Kidney (tissue), 14 donors: Measurements from ENCODE around the gene SDHAF1. TPM values are rescaled to one million over a fixed set of nuclear protein-coding genes. Genes with fewer than 3 reads are reported as not detected.

Experiments
- DNase-seq, 5 donors: peaks; one replicate each; pipeline ENCODE4 v3.0.0-alpha.2; 2013 to 2020
- FAIRE-seq: peaks from 2 replicates; lab custom pipeline; 2012; peaks lifted over from hg19 to GRCh38; lab: Jason Lieb, UNC
- H3K27ac ChIP-seq, 2 donors: one replicate each; pipeline ENCODE4 v1.7.0; 2013; ENCODE audit warnings: low read depth in 2 of 2, low read length in 2 of 2, inconsistent platforms in 1 of 2
- H3K27me3 ChIP-seq: one replicate; pipeline ENCODE4 v1.7.1; 2013; ENCODE audit warnings: low read length, inconsistent platforms; ENCODE audit not compliant: control insufficient read depth, insufficient read depth
- H3K36me3 ChIP-seq, 3 donors: one replicate each; pipeline versions ENCODE4 v1.7.0 to v1.7.1; 2013; ENCODE audit warnings: low read length in 3 of 3, control low read depth in 1 of 3, inconsistent platforms in 1 of 3; ENCODE audit not compliant: insufficient read depth in 3 of 3, control insufficient read depth in 2 of 3
- H3K4me1 ChIP-seq, 3 donors: one replicate each; pipeline versions ENCODE4 v1.7.0 to v1.7.1; 2013; ENCODE audit warnings: low read length in 3 of 3, inconsistent platforms in 1 of 3, low read depth in 1 of 3; ENCODE audit not compliant: control insufficient read depth in 2 of 3, insufficient read depth in 2 of 3
- H3K4me3 ChIP-seq, 3 donors: one replicate each; pipeline versions ENCODE4 v1.7.0 to v1.8.1; 2013; ENCODE audit warnings: low read length in 3 of 3, control low read depth in 1 of 3, inconsistent platforms in 1 of 3
- H3K9ac ChIP-seq, 3 donors: one replicate each; pipeline versions ENCODE4 v1.7.0 to v1.7.1; 2013; ENCODE audit warnings: low read length in 3 of 3, control low read depth in 1 of 3, inconsistent platforms in 1 of 3
- H3K9me3 ChIP-seq, 3 donors: one replicate each; pipeline versions ENCODE4 v1.7.0 to v1.7.1; 2013; ENCODE audit warnings: low read length in 3 of 3, control low read depth in 1 of 3, inconsistent platforms in 1 of 3; ENCODE audit not compliant: control insufficient read depth in 2 of 3, insufficient read depth in 1 of 3
- CTCF ChIP-seq: IDR thresholded peaks from 3 replicates; pipeline ENCODE4 v1.5.1; 2012; ENCODE audit warnings: mild to moderate bottlenecking, moderate library complexity, borderline replicate concordance; ENCODE audit not compliant: insufficient read depth; ENCODE audit errors: extremely low read depth
- intact Hi-C: fragments of 100-400 bp; cut with DNase I; formaldehyde crosslinking; loops from one replicate; pipeline ENCODE4 v1.11.1; 2022
- polyA plus RNA-seq: library from polyadenylated mRNA; stranded (reverse); fragments of 350-450 nt; fragmentation: Illumina TruSeq; extraction: RNeasy Lipid Tissue Mini Kit (QIAGEN cat#74804); gene quantifications from one replicate; pipeline ENCODE4 v1.2.3, GENCODE V29; 2014; ENCODE audit warnings: low read depth, low replicate concordance; ENCODE audit not compliant: insufficient read depth
- total RNA-seq: library from RNA; stranded (reverse); fragmentation: NEBNext Ultra II Directional; extraction: Animal tissue kit (Norgen Biotek cat#: 25700); gene quantifications from one replicate; pipeline ENCODE4 v1.2.1, GENCODE V29; 2021
- donor health status: control.
- donor health status: control.
- donor health status: control.
- donor health status: control.
- donor health status: control.
- donor health status: DM: yes; HTN: yes; CAD: no.
- donor health status: Normal renal cell carcinoma (clear cell type).

The SDHAF1 gene
- total and polyA plus RNA-seq, 2 donors from 2014 or later, result 15.0 to 34.3 TPM

- TF ChIP-seq CTCF, result peak; percentile 13
- Histone ChIP-seq H3K9ac (no peak overlapping the region), H3K4me1 (no peaks in the 10 kb centered on the region), H3K27ac (no peak overlapping the region), H3K27me3 (peaks cover 6% of the 10 kb centered on the region), H3K36me3 (no peaks in the 10 kb centered on the region), H3K4me3 (no peak overlapping the region), H3K9me3 (no peaks in the 10 kb centered on the region)
- DNase-seq (peak in 1 of 5 donors; percentile 85), FAIRE-seq (no peak)
- intact Hi-C loops, result no loop called here
These were observed 35.7 kb upstream of the SDHAF1 start for GRCh38 chr19:35959040-35959967.

- no peak overlapping the region for H3K4me3 ChIP-seq
These were observed 35.0 kb upstream of the SDHAF1 start for GRCh38 chr19:35959968-35960320.

GRCh38 chr19:35960432-35960972 is 34.5 kb upstream of the SDHAF1 start:
- no peak overlapping the region for H3K9ac ChIP-seq
- TF ChIP-seq CTCF, result no peak
- H3K4me3 ChIP-seq, result no peak overlapping the region
- H3K4me1 ChIP-seq, result no peaks in the 10 kb centered on the region
- peaks cover 6% of the 10 kb centered on the region for H3K27me3 ChIP-seq
- no peaks in the 10 kb centered on the region for H3K36me3 ChIP-seq
- DNase-seq (no peak), FAIRE-seq (no peak)
- no peaks in the 10 kb centered on the region for H3K9me3 ChIP-seq
- intact Hi-C loops, result no loop called here
- H3K27ac ChIP-seq, result no peak overlapping the region

More at GRCh38 chr19:35959968-35960320, 35.0 kb upstream of the SDHAF1 start:
- intact Hi-C loops, result no loop called here
- no peak for TF ChIP-seq CTCF
- Histone ChIP-seq H3K27ac (no peak overlapping the region), H3K27me3 (peaks cover 6% of the 10 kb centered on the region), H3K9ac (no peak overlapping the region), H3K9me3 (no peaks in the 10 kb centered on the region), H3K4me1 (no peaks in the 10 kb centered on the region), H3K36me3 (no peaks in the 10 kb centered on the region)
- DNase-seq (no peak), FAIRE-seq (no peak)
